H9 (cell line): ENCODE data around the gene DIS3L2. TPM values are rescaled to one million over a fixed set of nuclear protein-coding genes. Genes with fewer than 3 reads are reported as not detected.

ENCODE experiments used
- DNase-seq: peaks from one replicate; pipeline ENCODE4 v3.0.0-alpha.2; 2017
- H2AFZ ChIP-seq: one replicate; pipeline ENCODE4 v1.6.1; 2013; ENCODE audit warnings: mild to moderate bottlenecking, low read length, control low read depth, moderate library complexity
- H2AK5ac ChIP-seq: 2 replicates; pipeline ENCODE4 v1.6.1; 2013; ENCODE audit warnings: low read length, control low read depth, mixed read lengths; ENCODE audit not compliant: insufficient read length
- H2BK120ac ChIP-seq: one replicate; pipeline ENCODE4 v1.6.1; 2013; ENCODE audit warnings: low read depth, mild to moderate bottlenecking, low read length, control low read depth, inconsistent platforms; ENCODE audit not compliant: poor library complexity, severe bottlenecking
- H2BK12ac ChIP-seq: 2 replicates; pipeline ENCODE4 v1.6.1; 2013; ENCODE audit warnings: low read length, control low read depth, mixed read lengths, low read depth; ENCODE audit not compliant: insufficient read length
- H2BK15ac ChIP-seq: 2 replicates; pipeline ENCODE4 v1.6.1; 2013; ENCODE audit warnings: low read depth, low read length, control low read depth
- H2BK20ac ChIP-seq: one replicate; pipeline ENCODE4 v1.6.1; 2013; ENCODE audit warnings: low read depth, mild to moderate bottlenecking, low read length, control low read depth, inconsistent platforms; ENCODE audit not compliant: poor library complexity, severe bottlenecking
- H2BK5ac ChIP-seq: 2 replicates; pipeline ENCODE4 v1.6.1; 2013; ENCODE audit warnings: low read length, control low read depth, mixed read lengths; ENCODE audit not compliant: insufficient read length
- H3K14ac ChIP-seq: 2 replicates; pipeline ENCODE4 v1.6.1; 2013; ENCODE audit warnings: low read length, control low read depth; ENCODE audit not compliant: insufficient read depth
- H3K18ac ChIP-seq: 2 replicates; pipeline ENCODE4 v1.6.1; 2013; ENCODE audit warnings: low read depth, mild to moderate bottlenecking, mixed read lengths, low read length, control low read depth; ENCODE audit not compliant: insufficient read length
- H3K23ac ChIP-seq: 2 replicates; pipeline ENCODE4 v1.6.1; 2013; ENCODE audit warnings: low read length, control low read depth, mixed read lengths, low read depth; ENCODE audit not compliant: insufficient read length
- H3K23me2 ChIP-seq: 2 replicates; pipeline ENCODE4 v1.6.1; 2013; ENCODE audit warnings: low read depth, mild to moderate bottlenecking, mixed read lengths, low read length, control low read depth; ENCODE audit not compliant: insufficient read length, poor library complexity, severe bottlenecking
- H3K27ac ChIP-seq: 2 replicates; pipeline ENCODE4 v1.5.1; 2013; ENCODE audit warnings: low read length, control low read depth, mixed read lengths, low read depth; ENCODE audit not compliant: insufficient read length
- H3K27me3 ChIP-seq: 2 replicates; pipeline ENCODE4 v1.6.1; 2013; ENCODE audit warnings: low read length, control low read depth, inconsistent platforms; ENCODE audit not compliant: insufficient read depth
- H3K4ac ChIP-seq: 2 replicates; pipeline ENCODE4 v1.6.1; 2013; ENCODE audit warnings: low read depth, mild to moderate bottlenecking, control low read depth, inconsistent platforms, low read length, moderate library complexity
- H3K4me1 ChIP-seq: 2 replicates; pipeline ENCODE4 v1.6.1; 2013; ENCODE audit warnings: low read length, control low read depth, inconsistent platforms; ENCODE audit not compliant: insufficient read depth
- H3K4me2 ChIP-seq: 2 replicates; pipeline ENCODE4 v1.6.1; 2013; ENCODE audit warnings: low read length, control low read depth, mixed read lengths; ENCODE audit not compliant: insufficient read length, insufficient read depth
- H3K56ac ChIP-seq: 2 replicates; pipeline ENCODE4 v1.6.1; 2013; ENCODE audit warnings: low read depth, mild to moderate bottlenecking, mixed read lengths, low read length, control low read depth; ENCODE audit not compliant: insufficient read length
- H3K79me1 ChIP-seq: 2 replicates; pipeline ENCODE4 v1.6.1; 2013; ENCODE audit warnings: low read depth, mild to moderate bottlenecking, moderate library complexity, low read length, control low read depth, inconsistent platforms; ENCODE audit not compliant: insufficient read depth, poor library complexity, severe bottlenecking
- H3K79me2 ChIP-seq: 2 replicates; pipeline ENCODE4 v1.6.1; 2013; ENCODE audit warnings: low read length, control low read depth, inconsistent platforms; ENCODE audit not compliant: insufficient read depth
- H3K9ac ChIP-seq: 2 replicates; pipeline ENCODE4 v1.6.1; 2013; ENCODE audit warnings: low read length, control low read depth, mixed read lengths; ENCODE audit not compliant: insufficient read length; ENCODE audit errors: extremely low read depth
- H3K9me3 ChIP-seq: one replicate; pipeline ENCODE4 v1.6.1; 2013; ENCODE audit warnings: low read depth, low read length, inconsistent platforms; ENCODE audit not compliant: control insufficient read depth
- H3T11ph ChIP-seq: one replicate; pipeline ENCODE4 v1.6.1; 2013; ENCODE audit warnings: mild to moderate bottlenecking, low read length, control low read depth, inconsistent platforms
- H4K20me1 ChIP-seq: one replicate; pipeline ENCODE4 v1.6.1; 2013; ENCODE audit not compliant: control insufficient read depth, insufficient read length, insufficient read depth
- H4K5ac ChIP-seq: 2 replicates; pipeline ENCODE4 v1.6.1; 2013; ENCODE audit warnings: low read depth, mild to moderate bottlenecking, mixed read lengths, low read length, control low read depth; ENCODE audit not compliant: insufficient read length
- H4K8ac ChIP-seq: replicated peaks from 2 replicates; pipeline ENCODE4 v1.6.1; 2013; ENCODE audit warnings: low read length, control low read depth, mixed read lengths, low read depth; ENCODE audit not compliant: insufficient read length
- H4K91ac ChIP-seq: 2 replicates; pipeline ENCODE4 v1.6.1; 2013; ENCODE audit warnings: low read depth, mild to moderate bottlenecking, moderate library complexity, mixed read lengths, low read length, control low read depth; ENCODE audit not compliant: insufficient read length
- H3K27ac Mint-ChIP-seq, 3 experiments: 2 replicates in 2 of 3; 3 replicates in 1 of 3; pipeline ENCODE4 v1.8.0; 2020 to 2021; ENCODE audit warnings: mixed read lengths in 3 of 3, mild to moderate bottlenecking in 1 of 3, moderate library complexity in 1 of 3
- H3K27me3 Mint-ChIP-seq: 2 replicates; pipeline ENCODE4 v1.8.0; 2021; ENCODE audit warnings: low read depth, mild to moderate bottlenecking, moderate library complexity, mixed read lengths
- H3K36me3 Mint-ChIP-seq, 3 experiments: 2 replicates in 2 of 3; 3 replicates in 1 of 3; pipeline ENCODE4 v1.8.0; 2020 to 2021; ENCODE audit warnings: low read depth in 3 of 3, mixed read lengths in 3 of 3; ENCODE audit not compliant: insufficient read depth in 1 of 3
- H3K4me1 Mint-ChIP-seq, 2 experiments: 2 replicates each; pipeline ENCODE4 v1.8.0; 2020; ENCODE audit warnings: mixed read lengths in 2 of 2
- H3K4me3 Mint-ChIP-seq, 2 experiments: 2 replicates in 1 of 2; 3 replicates in 1 of 2; pipeline ENCODE4 v1.8.0; 2020 to 2021; ENCODE audit warnings: mild to moderate bottlenecking in 2 of 2, mixed read lengths in 2 of 2, moderate library complexity in 1 of 2
- H3K9me3 Mint-ChIP-seq, 2 experiments: 2 replicates in 1 of 2; 3 replicates in 1 of 2; pipeline ENCODE4 v1.8.0; 2020; ENCODE audit warnings: mild to moderate bottlenecking in 2 of 2, mixed read lengths in 2 of 2, moderate library complexity in 1 of 2
- CTCF ChIP-seq: fragments of 200-600 bp; sonication (generic); conservative IDR thresholded peaks from 3 replicates; pipeline ENCODE4 v1.8.0; 2021; ENCODE audit warnings: antibody characterized with exemption, mild to moderate bottlenecking
- WGBS: extraction: QIAGEN DNeasy Blood & Tissue Kit; methylation state at CpG from one replicate; pipeline ENCODE4 v1.1.7; 2013; ENCODE audit warnings: missing lambda C conversion rate, low lambda C conversion rate, mixed read lengths; ENCODE audit not compliant: insufficient read length; ENCODE audit errors: extremely low coverage; 5-methylcytosine and 5-hydroxymethylcytosine counted together
- total RNA-seq: library from RNA; stranded (reverse); gene quantifications from 2 replicates; pipeline ENCODE4 v1.2.1, GENCODE V29; 2021

The DIS3L2 gene
- total RNA-seq, 1 experiment from 2014 or later: 28.1 TPM

GRCh38 chr2:231955758-231956472, 5.6 kb upstream of the DIS3L2 start:
- H3K27ac Mint-ChIP-seq: peak overlapping the region in 1 of 3 experiments; percentile 57; a peak in 1 of 7 replicates
- H3K4me1 ChIP-seq: peaks cover 3% of the 10 kb centered on the region; the same call in 1 of the 2 replicates
- H3K23me2 ChIP-seq: peaks cover 2% of the 10 kb centered on the region
- H3K4me1 Mint-ChIP-seq: peaks cover 2 to 5% of the 10 kb centered on the region in 2 experiments
- no peak overlapping the region for H3K23ac ChIP-seq
- H3K27ac ChIP-seq: no peak overlapping the region
- no peak for DNase-seq
- H3K14ac ChIP-seq: no peak overlapping the region
- no peak overlapping the region for H2BK120ac ChIP-seq
- no peak overlapping the region for H3K9ac ChIP-seq
- H2BK12ac ChIP-seq: no peak overlapping the region
- H3K36me3 Mint-ChIP-seq: peaks cover 0 to 3% (median 2%) of the 10 kb centered on the region in 3 experiments; a peak in 3 of 7 replicates
- no peaks in the 10 kb centered on the region for H3K27me3 ChIP-seq
- H4K20me1 ChIP-seq: no peaks in the 10 kb centered on the region
- H3K56ac ChIP-seq: no peak overlapping the region
- no peak overlapping the region for H4K91ac ChIP-seq
- H3K4me3 Mint-ChIP-seq: no peak overlapping the region
- peaks cover 5 to 6% of the 10 kb centered on the region in 2 experiments; a peak in 4 of 5 replicates for H3K9me3 Mint-ChIP-seq
- whole genome bisulfite sequencing: no CpG with 5 or more reads among the region's 8 CpGs
- H3K79me2 ChIP-seq: no peaks in the 10 kb centered on the region
- H2AK5ac ChIP-seq: no peak overlapping the region
- no peak for TF ChIP-seq CTCF
- H2AFZ ChIP-seq: no peak overlapping the region
- H3K4me2 ChIP-seq: no peak overlapping the region
- no peaks in the 10 kb centered on the region for H3K9me3 ChIP-seq
- no peak overlapping the region for H3K18ac ChIP-seq
- no peak overlapping the region for H3T11ph ChIP-seq
- H2BK15ac ChIP-seq: no peak overlapping the region
- no peak overlapping the region for H3K4ac ChIP-seq
- no peak overlapping the region for H4K5ac ChIP-seq
- peaks cover 13% of the 10 kb centered on the region for H3K27me3 Mint-ChIP-seq
- H2BK20ac ChIP-seq: no peak overlapping the region
- no peak overlapping the region for H4K8ac ChIP-seq
- no peaks in the 10 kb centered on the region for H3K79me1 ChIP-seq
- no peak overlapping the region for H2BK5ac ChIP-seq
